ENCODE results near the gene LCN15.

The LCN15 gene

GRCh38 chr9:136790640-136791515 lies 26.6 kb upstream of the LCN15 start, which contains the start of gene TMEM141 (continued):
- TF ChIP-seq ZSCAN5A (tag by site-specific recombination; IDR thresholded peaks at IDR 0.05) (no peak), KLF17 (tag by site-specific recombination; IDR thresholded peaks at IDR 0.05) (peak; percentile 27; the same call in 1 of the 2 replicates), PATZ1 (tag by site-specific recombination; IDR thresholded peaks at IDR 0.05) (peak; percentile 69), ZBTB17 (tag by site-specific recombination; IDR thresholded peaks at IDR 0.05) (peak; percentile 42; the same call in 1 of the 2 replicates), KLF8 (tag by site-specific recombination; IDR thresholded peaks at IDR 0.05) (peak; percentile 77), ZBTB20 (tag by site-specific recombination; IDR thresholded peaks at IDR 0.05) (0 out of 2 replicates have a peak, but pooled peaks have one; percentile 57), ZNF530 (tag by site-specific recombination; IDR thresholded peaks at IDR 0.05; ENCODE audit: low read depth) (no peak), ZNF660 (tag by site-specific recombination; IDR thresholded peaks at IDR 0.05) (peak; percentile 95), SP7 (tag by site-specific recombination; IDR thresholded peaks at IDR 0.05) (peak; percentile 82), ZNF561 (tag by site-specific recombination; IDR thresholded peaks at IDR 0.05; ENCODE audit: borderline replicate concordance) (0 out of 2 replicates have a peak, but pooled peaks have one; percentile 39), REPIN1 (tag by site-specific recombination; IDR thresholded peaks at IDR 0.05; ENCODE audit: low read depth) (no peak), ZNF580 (tag by site-specific recombination; IDR thresholded peaks at IDR 0.05) (no peak), FEZF1 (tag by site-specific recombination; IDR thresholded peaks at IDR 0.05) (no peak), ZBTB26 (tag by site-specific recombination; optimal IDR thresholded peaks at IDR 0.05) (peak; percentile 64), ZNF621 (tag by site-specific recombination; IDR thresholded peaks at IDR 0.05) (no peak), ZSCAN23 (tag by site-specific recombination; IDR thresholded peaks at IDR 0.05) (no peak), ZNF239 (tag by site-specific recombination; IDR thresholded peaks at IDR 0.05) (no peak), ZNF174 (tag by site-specific recombination; IDR thresholded peaks at IDR 0.05) (no peak), SP2 (tag by site-specific recombination; IDR thresholded peaks at IDR 0.05) (peak; percentile 91), ZNF600 (tag by site-specific recombination; IDR thresholded peaks at IDR 0.05) (peak; percentile 92), ZNF202 (tag by site-specific recombination; IDR thresholded peaks at IDR 0.05; ENCODE audit: borderline replicate concordance) (no peak), ELK4 (IDR thresholded peaks at IDR 0.05; ENCODE audit: borderline replicate concordance, low read depth, low read length) (no peak), ZNF548 (tag by site-specific recombination; IDR thresholded peaks at IDR 0.05) (no peak), ZNF148 (tag by site-specific recombination; IDR thresholded peaks at IDR 0.05; ENCODE audit: borderline replicate concordance) (no peak), YY1 (tag by site-specific recombination; IDR thresholded peaks at IDR 0.05) (no peak), ZNF629 (tag by site-specific recombination; IDR thresholded peaks at IDR 0.05) (peak; percentile 20; the same call in 1 of the 2 replicates), GLIS2 (tag by site-specific recombination; IDR thresholded peaks at IDR 0.05) (peak; percentile 51), KLF16 (tag by site-specific recombination; IDR thresholded peaks at IDR 0.05) (peak; percentile 24; the same call in 1 of the 2 replicates), ZNF747 (tag by site-specific recombination; IDR thresholded peaks at IDR 0.05) (no peak), KLF1 (tag by site-specific recombination; IDR thresholded peaks at IDR 0.05) (peak; percentile 26), SETDB1 (IDR thresholded peaks at IDR 0.05; ENCODE audit: insufficient read length, low read length) (no peak)

All from HEK293 (cell line).